ENCODE measurements around the gene TNS3.

Gene TNS3

DNA sequence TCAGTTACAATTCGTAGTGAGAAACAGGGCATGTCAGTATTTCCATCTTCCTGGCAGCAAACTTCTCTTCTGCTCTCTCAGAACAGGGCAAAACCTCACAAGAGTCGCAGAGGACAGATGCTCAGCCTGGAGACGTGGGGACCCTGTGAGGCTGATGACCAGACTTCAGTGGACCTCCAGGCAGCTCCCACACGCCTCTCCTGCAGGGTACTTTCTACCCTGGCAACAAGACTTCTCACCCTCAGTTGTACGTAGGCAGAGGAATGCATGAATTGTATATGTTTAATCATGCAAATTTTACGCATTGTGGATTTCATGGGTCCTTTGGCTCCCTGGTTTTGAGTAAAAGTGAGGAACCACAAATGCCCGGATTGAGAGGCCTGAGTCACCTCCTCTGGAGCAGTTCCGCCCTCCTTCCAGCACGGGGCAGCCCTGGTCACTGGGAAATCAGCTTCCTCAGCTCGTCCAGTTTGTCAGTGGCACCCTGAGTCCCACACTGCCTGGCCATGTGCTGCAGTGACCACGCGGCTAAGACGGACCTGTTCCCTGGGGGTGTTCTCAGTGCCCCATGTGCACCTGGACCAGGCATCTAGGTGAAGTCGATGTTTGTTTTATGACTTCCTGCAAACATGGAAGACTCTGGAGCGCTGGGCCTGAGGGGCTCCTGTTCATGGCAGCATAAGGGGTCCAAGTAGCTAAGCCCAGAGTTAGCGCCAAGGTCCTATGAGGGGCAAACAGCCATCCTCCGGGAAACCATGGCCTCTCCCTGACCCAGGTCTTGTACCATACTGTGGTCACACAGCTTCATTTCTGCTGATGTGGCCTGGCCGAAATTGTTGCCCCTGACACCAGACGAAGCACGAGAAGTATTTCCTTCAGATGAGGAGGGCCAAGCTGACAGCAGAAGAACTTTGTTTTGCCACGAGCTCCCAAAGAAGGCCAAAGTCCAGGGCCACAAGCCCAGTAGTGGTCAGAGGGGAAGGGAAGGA is 165.1 kb downstream of the TNS3 start:
- H3K9me3 Mint-ChIP-seq = no peaks in the 10 kb centered on the region
- H3K36me3 Mint-ChIP-seq = no peaks in the 10 kb centered on the region
- no peaks in the 10 kb centered on the region for H3K4me1 Mint-ChIP-seq
- DNase-seq = no peak
- H3K4me3 Mint-ChIP-seq = no peak overlapping the region
- no peak overlapping the region for H3K27ac Mint-ChIP-seq
- CTCF ChIA-PET = no interaction called here
- no peaks in the 10 kb centered on the region for H3K27me3 Mint-ChIP-seq

DNA sequence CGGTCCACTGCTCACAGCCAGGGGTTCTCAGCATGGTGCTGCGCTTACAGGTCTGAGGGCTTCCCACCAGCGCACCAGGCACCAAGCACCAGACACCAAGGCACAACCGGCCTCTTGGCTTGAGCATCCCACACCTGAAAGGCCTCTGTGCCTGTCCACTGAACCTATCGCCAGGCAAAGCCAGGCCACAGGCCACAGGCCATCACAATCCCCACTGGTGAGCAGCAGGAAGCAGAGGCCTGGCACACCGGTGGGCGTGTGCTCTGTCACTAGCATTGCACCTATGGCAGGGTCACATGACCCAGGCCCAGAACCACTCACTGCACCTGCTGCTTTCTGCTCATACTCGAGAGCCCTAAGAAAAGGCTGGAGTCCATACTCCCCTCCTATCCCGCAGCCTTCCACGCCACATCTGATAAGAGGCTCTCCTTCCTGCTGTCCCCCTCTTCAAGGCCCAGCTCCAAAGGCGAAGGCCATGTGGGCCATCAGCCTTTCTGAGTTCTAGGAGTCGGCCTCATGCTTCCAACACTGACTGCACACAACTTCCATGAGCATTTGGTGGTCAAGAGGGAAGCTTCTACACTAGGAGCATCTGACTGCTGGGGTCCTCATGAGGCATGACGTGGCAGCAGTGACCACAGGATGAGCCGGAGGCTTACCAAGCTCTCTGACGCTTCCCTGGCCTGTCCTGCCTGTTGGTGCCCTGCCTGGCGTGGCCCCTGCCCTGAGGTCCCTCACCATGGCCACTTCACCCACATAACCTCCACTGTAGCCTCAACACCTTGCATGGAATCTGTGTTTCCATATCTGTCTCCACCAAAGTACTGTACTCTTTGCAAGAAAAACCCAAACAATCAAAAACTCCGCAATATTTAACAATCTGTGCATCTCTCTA is 166.3 kb downstream of the TNS3 start:
- no peak overlapping the region for H3K4me3 Mint-ChIP-seq
- no peaks in the 10 kb centered on the region for H3K4me1 Mint-ChIP-seq
- CTCF ChIA-PET = no interaction called here
- no peaks in the 10 kb centered on the region for H3K36me3 Mint-ChIP-seq
- H3K27ac Mint-ChIP-seq = no peak overlapping the region
- DNase-seq = no peak
- H3K9me3 Mint-ChIP-seq = no peaks in the 10 kb centered on the region
- no peaks in the 10 kb centered on the region for H3K27me3 Mint-ChIP-seq

DNA sequence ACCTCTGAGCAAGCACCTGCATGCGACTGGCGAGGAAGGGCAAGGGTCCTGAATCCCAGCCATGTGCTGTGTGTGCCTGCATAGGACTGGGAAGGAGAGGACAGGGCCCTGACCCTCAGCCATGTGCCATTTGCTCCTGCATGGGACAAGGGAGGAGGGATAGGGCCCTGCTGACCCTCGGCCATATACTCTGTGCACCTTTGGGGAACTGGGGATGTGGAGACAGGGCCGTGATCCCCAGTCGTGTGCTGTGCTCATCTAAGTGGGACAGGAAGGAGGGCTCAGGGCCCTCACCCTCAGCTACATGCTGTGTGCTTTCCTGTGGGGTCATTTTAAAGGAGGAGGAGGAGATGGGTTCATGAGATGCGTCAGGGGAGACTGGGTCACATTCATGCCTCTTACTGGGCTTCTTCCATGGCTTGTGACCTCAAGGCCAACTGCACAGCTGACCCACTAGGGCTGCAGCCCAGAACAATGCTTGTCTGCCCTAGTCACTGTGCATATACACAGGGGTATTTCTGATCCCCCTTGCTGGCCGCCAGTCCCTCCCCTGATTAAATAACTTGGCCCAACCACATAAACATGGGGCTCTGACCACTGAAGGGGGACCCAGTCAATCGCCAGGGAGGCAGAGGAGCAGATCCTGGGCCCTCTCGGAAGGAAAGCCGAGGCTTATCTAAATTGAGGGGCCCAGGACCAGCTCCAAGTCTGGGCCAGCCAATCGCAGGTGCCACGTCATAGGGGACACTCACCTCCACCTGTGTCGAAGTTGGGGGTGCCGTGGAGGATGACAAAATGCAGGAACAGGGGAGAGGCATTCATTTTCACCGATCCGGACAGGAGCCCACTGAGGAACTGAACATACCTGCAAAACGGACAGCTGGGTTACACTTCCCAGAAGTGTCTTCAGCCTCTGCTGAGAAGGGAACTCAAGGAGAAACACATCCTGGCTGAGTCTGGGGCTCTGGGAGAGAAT is 167.3 kb downstream of the TNS3 start:
- no peak for DNase-seq
- Mint-ChIP-seq H3K27me3 (no peaks in the 10 kb centered on the region), H3K4me1 (no peaks in the 10 kb centered on the region), H3K36me3 (no peaks in the 10 kb centered on the region), H3K9me3 (no peaks in the 10 kb centered on the region), H3K27ac (no peak overlapping the region), H3K4me3 (no peak overlapping the region)
- CTCF ChIA-PET = no interaction called here

- DNase-seq = no peak
- H3K4me1 Mint-ChIP-seq = no peaks in the 10 kb centered on the region
- H3K27me3 Mint-ChIP-seq = no peaks in the 10 kb centered on the region
- no peak overlapping the region for H3K4me3 Mint-ChIP-seq
- H3K9me3 Mint-ChIP-seq = no peaks in the 10 kb centered on the region
- CTCF ChIA-PET = no interaction called here
- H3K27ac Mint-ChIP-seq = no peak overlapping the region
- no peaks in the 10 kb centered on the region for H3K36me3 Mint-ChIP-seq
Measured at GRCh38 chr7:47413526-47414341, 168.2 kb downstream of the TNS3 start.

GRCh38 chr7:47411901-47412300 is 170.0 kb downstream of the TNS3 start:
- CTCF ChIA-PET = no interaction called here
- no peaks in the 10 kb centered on the region for H3K36me3 Mint-ChIP-seq
- H3K4me1 Mint-ChIP-seq = no peaks in the 10 kb centered on the region

DNA sequence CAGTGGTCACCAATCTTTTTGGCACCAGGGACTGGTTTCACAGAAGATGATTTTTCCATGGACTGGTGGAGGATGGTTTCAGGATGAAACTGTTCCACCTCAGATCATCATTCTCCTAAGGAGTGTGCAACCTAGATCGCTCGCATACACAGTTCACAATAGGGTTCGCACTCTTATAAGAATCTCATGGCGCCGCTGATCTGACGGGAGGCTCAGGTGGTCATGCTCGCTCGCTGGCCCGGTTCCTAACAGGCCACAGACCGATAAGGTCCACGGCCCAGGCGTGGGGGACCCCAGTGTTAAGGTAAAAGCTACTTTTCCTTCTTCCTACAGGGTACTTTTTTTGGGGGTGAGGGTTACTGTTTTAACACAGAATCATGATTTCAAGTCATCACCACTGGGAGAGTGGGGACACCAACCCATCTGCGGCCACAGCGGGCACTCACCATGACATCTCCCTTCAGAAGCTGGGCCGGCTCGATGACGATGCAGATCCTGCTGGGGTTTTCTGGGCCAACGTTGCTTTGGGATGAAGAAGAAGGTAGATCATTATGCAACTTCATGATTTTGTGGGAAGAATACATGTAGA is 170.5 kb downstream of the TNS3 start:
- CTCF ChIA-PET = no interaction called here
- H3K4me1 Mint-ChIP-seq = no peaks in the 10 kb centered on the region
- no peak overlapping the region for H3K4me3 Mint-ChIP-seq
- H3K36me3 Mint-ChIP-seq = no peaks in the 10 kb centered on the region
- H3K27ac Mint-ChIP-seq = no peak overlapping the region
- DNase-seq = no peak
- H3K9me3 Mint-ChIP-seq = no peaks in the 10 kb centered on the region
- no peaks in the 10 kb centered on the region for H3K27me3 Mint-ChIP-seq

More at GRCh38 chr7:47411901-47412300, 170.0 kb downstream of the TNS3 start:
- H3K4me3 Mint-ChIP-seq = no peak overlapping the region
- DNase-seq = no peak
- no peaks in the 10 kb centered on the region for H3K9me3 Mint-ChIP-seq
- no peaks in the 10 kb centered on the region for H3K27me3 Mint-ChIP-seq
- H3K27ac Mint-ChIP-seq = no peak overlapping the region

- no peaks in the 10 kb centered on the region for H3K27me3 Mint-ChIP-seq
- H3K4me1 Mint-ChIP-seq = no peaks in the 10 kb centered on the region
- no peaks in the 10 kb centered on the region for H3K9me3 Mint-ChIP-seq
- CTCF ChIA-PET = no interaction called here
- H3K4me3 Mint-ChIP-seq = no peak overlapping the region
- no peaks in the 10 kb centered on the region for H3K36me3 Mint-ChIP-seq
- no peak for DNase-seq
- H3K27ac Mint-ChIP-seq = no peak overlapping the region
Measured at GRCh38 chr7:47408675-47409074, 173.2 kb downstream of the TNS3 start.

DNA sequence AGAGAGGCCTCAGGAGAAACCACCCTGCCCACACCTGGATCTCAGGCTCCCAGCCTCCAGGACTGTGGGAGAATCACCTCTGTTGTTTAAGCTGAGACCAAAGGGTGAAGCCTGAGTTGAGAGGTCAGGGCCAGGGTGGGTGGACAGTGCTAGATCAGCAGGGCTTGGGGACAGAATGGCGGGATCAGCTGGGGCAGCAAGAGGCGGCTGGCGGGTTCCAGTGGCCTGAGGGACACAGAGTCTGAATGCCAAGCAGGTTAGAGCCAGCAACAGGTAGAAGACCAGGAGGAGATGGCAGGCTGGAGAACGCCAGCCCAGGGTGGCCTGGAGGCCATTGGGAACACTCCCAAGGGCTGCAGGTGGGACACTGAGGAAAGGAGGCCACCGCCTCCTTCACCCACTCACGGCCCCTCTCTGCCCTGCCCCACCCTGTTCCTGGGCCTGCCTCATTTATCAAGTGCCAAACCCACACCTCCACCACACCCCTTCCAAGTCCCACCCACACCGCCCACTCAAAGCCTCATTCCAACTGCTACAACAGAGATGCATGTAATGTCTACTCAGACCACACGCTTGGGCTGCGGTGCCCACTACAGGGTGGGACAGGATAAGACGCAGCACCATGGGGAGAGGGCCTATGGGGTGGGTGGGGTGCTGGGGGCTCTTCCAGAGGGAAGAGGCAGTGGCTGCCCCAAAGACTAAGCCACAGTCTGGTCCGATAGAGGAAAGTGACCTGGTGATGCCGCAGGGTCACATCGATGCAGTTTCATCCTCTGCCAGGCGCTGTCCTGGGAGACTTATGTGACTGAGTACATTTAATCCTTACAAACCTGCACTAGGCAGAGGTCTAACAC is 173.9 kb downstream of the TNS3 start:
- Mint-ChIP-seq H3K4me1 (no peaks in the 10 kb centered on the region), H3K36me3 (no peaks in the 10 kb centered on the region), H3K27ac (no peak overlapping the region), H3K9me3 (no peaks in the 10 kb centered on the region), H3K27me3 (no peaks in the 10 kb centered on the region), H3K4me3 (no peak overlapping the region)
- CTCF ChIA-PET = no interaction called here
- no peak for DNase-seq

- no peaks in the 10 kb centered on the region for H3K4me1 Mint-ChIP-seq
- no peak overlapping the region for H3K27ac Mint-ChIP-seq
- H3K4me3 Mint-ChIP-seq = no peak overlapping the region
- no peaks in the 10 kb centered on the region for H3K9me3 Mint-ChIP-seq
- DNase-seq = no peak
- no peaks in the 10 kb centered on the region for H3K36me3 Mint-ChIP-seq
- no peaks in the 10 kb centered on the region for H3K27me3 Mint-ChIP-seq
- CTCF ChIA-PET = no interaction called here
Measured at GRCh38 chr7:47407136-47407535, 174.8 kb downstream of the TNS3 start.

- H3K4me3 Mint-ChIP-seq = no peak overlapping the region
- no peaks in the 10 kb centered on the region for H3K36me3 Mint-ChIP-seq
- H3K9me3 Mint-ChIP-seq = no peaks in the 10 kb centered on the region
- no peaks in the 10 kb centered on the region for H3K4me1 Mint-ChIP-seq
- no peak overlapping the region for H3K27ac Mint-ChIP-seq
- no peaks in the 10 kb centered on the region for H3K27me3 Mint-ChIP-seq
- CTCF ChIA-PET = no interaction called here
- no peak for DNase-seq
Measured at GRCh38 chr7:47406801-47407129, 175.1 kb downstream of the TNS3 start.

GRCh38 chr7:47405921-47406800 is 175.8 kb downstream of the TNS3 start:
- no peak overlapping the region for H3K27ac Mint-ChIP-seq
- no peaks in the 10 kb centered on the region for H3K36me3 Mint-ChIP-seq
- H3K9me3 Mint-ChIP-seq = no peaks in the 10 kb centered on the region
- no peak overlapping the region for H3K4me3 Mint-ChIP-seq
- CTCF ChIA-PET = no interaction called here
- DNase-seq = no peak
- no peaks in the 10 kb centered on the region for H3K4me1 Mint-ChIP-seq
- no peaks in the 10 kb centered on the region for H3K27me3 Mint-ChIP-seq
